Measurements from ENCODE around the gene SUFU. TPM values are rescaled to one million over a fixed set of nuclear protein-coding genes. Genes with fewer than 3 reads are reported as not detected.

The SUFU gene
- total and polyA plus RNA-seq, 4 donors: 1.8 to 3.8 (median 2.9) TPM

- H3K9me3 ChIP-seq (ENCODE audit: control insufficient read depth in 4 of 4, low read length in 3 of 4): no peaks in the 10 kb centered on the region
- TF ChIP-seq RAD21 (IDR thresholded peaks at IDR 0.05) (no peak), YY1 (IDR thresholded peaks at IDR 0.05) (no peak), HNF4A (conservative IDR thresholded peaks at IDR 0.05) (no peak), ZBTB33 (IDR thresholded peaks at IDR 0.05) (no peak), MAX (IDR thresholded peaks at IDR 0.05) (no peak), ATF3 (IDR thresholded peaks at IDR 0.05) (no peak), CTCF (IDR thresholded peaks at IDR 0.05; ENCODE audit: low read depth, low read length, missing input control) (no peak), JUND (IDR thresholded peaks at IDR 0.05) (no peak), FOXA1 (IDR thresholded peaks at IDR 0.05) (no peak)
- no peaks in the 10 kb centered on the region for H3K27me3 ChIP-seq (ENCODE audit: control insufficient read depth in 4 of 4, insufficient read depth in 4 of 4, low read length in 3 of 4)
- peaks cover 17 to 46% (median 30%) of the 10 kb centered on the region in 4 donors for H3K36me3 ChIP-seq (ENCODE audit: control insufficient read depth in 4 of 4, insufficient read depth in 3 of 4, low read depth in 1 of 4, low read length in 3 of 4)
- peaks cover 5 to 18% (median 8%) of the 10 kb centered on the region in 4 donors for H3K4me1 ChIP-seq (ENCODE audit: control insufficient read depth in 4 of 4, insufficient read depth in 4 of 4, low read length in 3 of 4)
- DNase-seq (ENCODE audit: low spot score): no peak
- H3K27ac ChIP-seq (ENCODE audit: low read depth in 1 of 2, low read length in 2 of 2): no peak overlapping the region
- H3K4me3 ChIP-seq (ENCODE audit: low read depth in 1 of 3, low read length in 3 of 3): no peak overlapping the region
- no peak overlapping the region for H3K9ac ChIP-seq (ENCODE audit: low read depth in 1 of 2, low read length in 2 of 2)
- WGBS: 93% methylated on average over 42 of the region's 42 CpGs
Observed at GRCh38 chr10:102656791-102657371, 153.1 kb downstream of the SUFU start.

- Histone ChIP-seq H3K36me3 (ENCODE audit: control insufficient read depth in 4 of 4, insufficient read depth in 3 of 4, low read depth in 1 of 4, low read length in 3 of 4) (peaks cover 17 to 46% (median 29%) of the 10 kb centered on the region in 4 donors), H3K4me3 (ENCODE audit: low read depth in 1 of 3, low read length in 3 of 3) (no peak overlapping the region), H3K9me3 (ENCODE audit: control insufficient read depth in 4 of 4, low read length in 3 of 4) (no peaks in the 10 kb centered on the region), H3K27ac (ENCODE audit: low read depth in 1 of 2, low read length in 2 of 2) (no peak overlapping the region), H3K9ac (ENCODE audit: low read depth in 1 of 2, low read length in 2 of 2) (no peak overlapping the region), H3K27me3 (ENCODE audit: control insufficient read depth in 4 of 4, insufficient read depth in 4 of 4, low read length in 3 of 4) (no peaks in the 10 kb centered on the region), H3K4me1 (ENCODE audit: control insufficient read depth in 4 of 4, insufficient read depth in 4 of 4, low read length in 3 of 4) (peaks cover 5 to 17% (median 8%) of the 10 kb centered on the region in 4 donors)
- WGBS: 65% methylated on average over 11 of the region's 11 CpGs
- no peak for DNase-seq (ENCODE audit: low spot score)
- TF ChIP-seq ZBTB33 (IDR thresholded peaks at IDR 0.05) (no peak), REST (IDR thresholded peaks at IDR 0.05) (no peak), YY1 (IDR thresholded peaks at IDR 0.05) (no peak), CTCF (IDR thresholded peaks at IDR 0.05; ENCODE audit: low read depth, low read length, missing input control) (no peak), HNF4A (conservative IDR thresholded peaks at IDR 0.05) (no peak), FOXA2 (IDR thresholded peaks at IDR 0.05) (no peak), TAF1 (conservative IDR thresholded peaks at IDR 0.05) (no peak), HNF4G (IDR thresholded peaks at IDR 0.05) (no peak), JUND (IDR thresholded peaks at IDR 0.05) (no peak), MAX (IDR thresholded peaks at IDR 0.05) (no peak), RXRA (IDR thresholded peaks at IDR 0.05) (no peak), GABPA (IDR thresholded peaks at IDR 0.05 in 1 of 2, conservative IDR thresholded peaks at IDR 0.05 in 1 of 2) (no peak), SP1 (IDR thresholded peaks at IDR 0.05) (no peak), EGR1 (IDR thresholded peaks at IDR 0.05; ENCODE audit: low read depth in 2 of 2) (no peak), ATF3 (IDR thresholded peaks at IDR 0.05) (no peak), RAD21 (IDR thresholded peaks at IDR 0.05) (no peak), NR2F2 (IDR thresholded peaks at IDR 0.05) (no peak), FOXA1 (IDR thresholded peaks at IDR 0.05) (no peak)
Observed at GRCh38 chr10:102657451-102657850, 153.7 kb downstream of the SUFU start.
